ENCODE measurements around the gene KAT8. TPM values are rescaled to one million over a fixed set of nuclear protein-coding genes. Genes with fewer than 3 reads are reported as not detected.

KAT8 gene
- total and polyA plus RNA-seq, 2 of the 13 experiments (the other 11 are each of a cell fraction or from before 2014, with no cell fraction given) = 79.0 to 84.2 TPM

GRCh38 chr16:31117384-31118222, at the start of gene KAT8 (continued):
- TF ChIP-seq PATZ1 (CRISPR knock-in tag; IDR thresholded peaks at IDR 0.05) (peak; percentile 45; the same call in 1 of the 2 replicates), ZNF703 (CRISPR knock-in tag; IDR thresholded peaks at IDR 0.05; ENCODE audit: borderline replicate concordance) (no peak), SMAD1 (CRISPR knock-in tag; IDR thresholded peaks at IDR 0.05; ENCODE audit: borderline replicate concordance, low read depth) (peak; percentile 46; the same call in 1 of the 2 replicates), GABPB1 (CRISPR knock-in tag; IDR thresholded peaks at IDR 0.05) (peak; percentile 97), YEATS4 (CRISPR knock-in tag; IDR thresholded peaks at IDR 0.05; ENCODE audit: borderline replicate concordance) (peak; percentile 86), REST (IDR thresholded peaks at IDR 0.05; ENCODE audit: borderline replicate concordance in 1 of 2, low read depth in 1 of 2, low read length in 2 of 2) (0 out of 4 replicates have a peak, but pooled peaks of 1 of the 2 experiments have one; percentile 10), NCOA2 (CRISPR knock-in tag; IDR thresholded peaks at IDR 0.05) (peak; percentile 36), ARNT2 (CRISPR knock-in tag; IDR thresholded peaks at IDR 0.05; ENCODE audit: low read depth) (no peak; the same call in none of the 2 replicates), TFE3 (CRISPR knock-in tag; IDR thresholded peaks at IDR 0.05) (0 out of 2 replicates have a peak, but pooled peaks have one; percentile 21), GABPA (IDR thresholded peaks at IDR 0.05; ENCODE audit: low read depth, low read length) (peak; percentile 99), GABPA (CRISPR knock-in tag; IDR thresholded peaks at IDR 0.05; ENCODE audit: low read depth) (peak; percentile 95), SALL2 (CRISPR knock-in tag; IDR thresholded peaks at IDR 0.05) (peak; percentile 44; the same call in 1 of the 2 replicates), FOSL2 (CRISPR knock-in tag; IDR thresholded peaks at IDR 0.05) (peak; percentile 36; the same call in 1 of the 2 replicates), ZNF282 (IDR thresholded peaks at IDR 0.05; ENCODE audit: partially characterized antibody) (no peak), E2F5 (CRISPR knock-in tag; conservative IDR thresholded peaks at IDR 0.05) (peak; percentile 87; the same call in 1 of the 2 replicates)

Data from HepG2 (cell line).